Calu3 (cell line): Measurements from ENCODE around the gene RGS16. TPM values are rescaled to one million over a fixed set of nuclear protein-coding genes. Genes with fewer than 3 reads are reported as not detected.

ENCODE experiments used
- Bru-seq: library from RNA; stranded (reverse); fragments of 400-500 nt; gene quantifications from one replicate; lab custom pipeline; 2021; lab: Mats Ljungman, UMichigan
- BruChase-seq, 2 experiments: library from RNA; stranded (reverse); fragments of 400-500 nt; gene quantifications; one replicate each; lab custom pipeline; 2021; lab: Mats Ljungman, UMichigan
- BruUV-seq: library from RNA; stranded (reverse); fragments of 400-500 nt; replicated peaks from 2 replicates; lab custom pipeline; 2021; lab: Mats Ljungman, UMichigan
- CTCF ChIA-PET: fragments of 300-600 bp; sonication (Branson Sonifier 250); formaldehyde crosslinking; loops from one replicate; lab custom pipeline; 2022; ENCODE audit warnings: antibody characterized with exemption; lab: Charles Lee
- DNase-seq: peaks from one replicate; pipeline ENCODE4 v3.0.0; 2022
- H3K27ac Mint-ChIP-seq: one replicate; pipeline ENCODE4 v1.8.0; 2022; ENCODE audit warnings: mixed read lengths; ENCODE audit not compliant: unreplicated experiment
- H3K27me3 Mint-ChIP-seq: one replicate; pipeline ENCODE4 v1.8.0; 2022; ENCODE audit warnings: mixed read lengths; ENCODE audit not compliant: unreplicated experiment
- H3K36me3 Mint-ChIP-seq: one replicate; pipeline ENCODE4 v1.8.0; 2022; ENCODE audit warnings: mild to moderate bottlenecking, moderate library complexity, mixed read lengths; ENCODE audit not compliant: insufficient read depth, unreplicated experiment
- H3K4me1 Mint-ChIP-seq: one replicate; pipeline ENCODE4 v1.8.0; 2022; ENCODE audit warnings: mild to moderate bottlenecking, low read depth, mixed read lengths; ENCODE audit not compliant: unreplicated experiment
- H3K4me3 Mint-ChIP-seq: one replicate; pipeline ENCODE4 v1.8.0; 2022; ENCODE audit warnings: mild to moderate bottlenecking, low read depth, moderate library complexity, mixed read lengths; ENCODE audit not compliant: unreplicated experiment
- H3K9me3 Mint-ChIP-seq: one replicate; pipeline ENCODE4 v1.8.0; 2022; ENCODE audit warnings: low read depth, mixed read lengths; ENCODE audit not compliant: unreplicated experiment
- CTCF ChIP-seq: fragments of 200-600 bp; IDR thresholded peaks from one replicate; pipeline ENCODE4 v1.8.0; 2022; ENCODE audit warnings: antibody characterized with exemption; ENCODE audit not compliant: unreplicated experiment
- intact Hi-C: fragments of 100-400 bp; cut with micrococcal nuclease; formaldehyde crosslinking; loops from one replicate; pipeline ENCODE4 v1.10.0; 2022; ENCODE audit not compliant: unreplicated experiment
- long read RNA-seq: library from polyadenylated mRNA; stranded (forward); transcript quantifications from one replicate; pipeline ENCODE4 v2.0.0, GENCODE V29; 2022
- total RNA-seq: library from RNA; stranded (reverse); gene quantifications from 2 replicates; pipeline ENCODE4 v1.2.3, GENCODE V29; 2022

Gene RGS16, protein sequence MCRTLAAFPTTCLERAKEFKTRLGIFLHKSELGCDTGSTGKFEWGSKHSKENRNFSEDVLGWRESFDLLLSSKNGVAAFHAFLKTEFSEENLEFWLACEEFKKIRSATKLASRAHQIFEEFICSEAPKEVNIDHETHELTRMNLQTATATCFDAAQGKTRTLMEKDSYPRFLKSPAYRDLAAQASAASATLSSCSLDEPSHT
- total RNA-seq (1.2 and 1.7 TPM in 2 replicates), Bru-seq, nascent RNA (percentile 47 among the genes with signal in this experiment), BruChase-seq, experiment 1, labeled RNA remaining after a 6-hour chase (percentile 26 among the genes with signal in this experiment), BruChase-seq, experiment 2, labeled RNA remaining after a 2-hour chase (percentile 28 among the genes with signal in this experiment)
- long read RNA-seq, transcript RGS16-201 (5 exons, 2,427 nt) = major isoform, 9 of 10 reads
- long read RNA-seq, partial matches to known transcripts = 0 of 10 reads
- long read RNA-seq, other reads (novel, unspliced or antisense) = 1 of 10 reads

- peaks cover 30% of the 10 kb centered on the region for H3K27me3 Mint-ChIP-seq
Observed at GRCh38 chr1:182604175-182605164, at the start of gene RGS16. Gene RGS16, minus strand, starts transcription at chr1:182604389. Its CDS starts 130 bp downstream, at chr1:182604259.

DNA sequence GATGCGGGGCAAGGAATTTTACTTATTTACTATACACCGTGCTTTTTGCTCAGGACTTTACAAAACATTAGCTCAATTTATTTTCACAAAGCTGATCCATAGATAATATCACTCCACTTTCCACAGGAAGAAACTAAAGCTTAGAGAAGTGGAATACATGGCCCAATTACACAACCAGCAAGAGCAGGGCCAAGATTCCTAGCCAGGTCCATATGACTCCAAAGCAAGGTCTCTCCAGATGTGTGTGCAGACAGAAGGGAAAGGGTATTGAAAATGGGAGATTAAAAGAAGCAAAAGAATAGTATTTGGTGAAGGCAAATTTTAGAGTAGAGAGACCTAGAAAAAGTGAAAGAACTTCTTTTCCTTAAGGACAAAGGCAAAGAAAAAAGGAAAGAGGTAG, 49.8 kb upstream of the RGS16 start:
- Mint-ChIP-seq H3K27ac (no peak overlapping the region), H3K4me1 (no peaks in the 10 kb centered on the region), H3K4me3 (no peak overlapping the region), H3K27me3 (peaks cover 31% of the 10 kb centered on the region), H3K36me3 (no peaks in the 10 kb centered on the region), H3K9me3 (no peaks in the 10 kb centered on the region)
- no peak for TF ChIP-seq CTCF
- no TSS peak for BruUV-seq
- CTCF ChIA-PET = no interaction called here
- no peak for DNase-seq
- intact Hi-C loops = no loop called here

More at GRCh38 chr1:182604175-182605164, at the start of gene RGS16:
- Mint-ChIP-seq H3K27ac (no peak within 1 kb of the TSS), H3K9me3 (no peaks in the 10 kb centered on the region), H3K36me3 (peaks cover 15% of the 10 kb centered on the region), H3K4me3 (peak within 1 kb of the TSS; percentile 77), H3K4me1 (peaks cover 7% of the 10 kb centered on the region)
- no TSS peak for BruUV-seq
- no peak for TF ChIP-seq CTCF
- peak; percentile 95 for DNase-seq
- intact Hi-C loops = loop anchor here (1.0 kb wide), 1 partner anchor 77 kb away; no protein-coding TSS in a partner anchor
- CTCF ChIA-PET = interaction anchor here (0.7 to 14.5 kb wide), 3 partner anchors 9 to 180 kb away, joined by 3 to 226 read pairs (median 10); no protein-coding TSS in a partner anchor

- H3K27me3 Mint-ChIP-seq = peaks cover 21% of the 10 kb centered on the region
- H3K27ac Mint-ChIP-seq = no peak overlapping the region
- no peak overlapping the region for H3K4me3 Mint-ChIP-seq
- no peak for DNase-seq
- no peak for TF ChIP-seq CTCF
- CTCF ChIA-PET = interaction anchor here (0.5 to 1.5 kb wide), 2 partner anchors 29 to 381 kb away, joined by 3 to 5 read pairs; no protein-coding TSS in a partner anchor
- H3K36me3 Mint-ChIP-seq = no peaks in the 10 kb centered on the region
- no TSS peak for BruUV-seq
- H3K9me3 Mint-ChIP-seq = no peaks in the 10 kb centered on the region
- H3K4me1 Mint-ChIP-seq = no peaks in the 10 kb centered on the region
- intact Hi-C loops = no loop called here
Observed at GRCh38 chr1:182652933-182653332, 48.7 kb upstream of the RGS16 start.

DNA sequence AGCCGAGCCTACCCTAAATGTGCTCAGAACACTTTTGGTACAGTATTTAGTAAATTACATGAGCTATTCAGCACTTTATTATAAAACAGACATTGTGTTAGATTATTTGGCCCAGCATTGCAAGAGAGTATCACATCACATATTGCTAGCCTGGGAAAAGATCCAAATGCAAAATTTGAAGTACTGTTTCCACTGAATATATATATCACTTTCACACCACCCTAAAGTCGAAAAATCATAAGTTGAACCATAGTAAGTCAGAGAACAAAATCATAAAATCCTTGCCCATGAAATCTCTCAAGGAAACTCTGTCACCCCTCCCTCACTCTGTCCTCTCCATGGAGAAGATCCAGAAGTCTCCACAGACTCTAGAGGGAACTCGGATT, 47.1 kb upstream of the RGS16 start:
- Mint-ChIP-seq H3K9me3 (no peaks in the 10 kb centered on the region), H3K4me1 (no peaks in the 10 kb centered on the region), H3K27ac (no peak overlapping the region), H3K27me3 (peaks cover 5% of the 10 kb centered on the region), H3K4me3 (no peak overlapping the region), H3K36me3 (no peaks in the 10 kb centered on the region)
- TF ChIP-seq CTCF = no peak
- intact Hi-C loops = no loop called here
- no peak for DNase-seq
- no TSS peak for BruUV-seq
- CTCF ChIA-PET = no interaction called here
